HG02981 (cell line): ENCODE data around the gene ITGAD.
A peak's percentile ranks its signal among the peaks of the same experiment; 100 is the strongest.

ENCODE experiments used
- ATAC-seq: cut with Tn5 transposase; IDR thresholded peaks from one replicate; pipeline ENCODE4 v1.9.1; 2021; ENCODE audit warnings: mild to moderate bottlenecking, moderate library complexity; ENCODE audit not compliant: unreplicated experiment

ITGAD gene

DNA sequence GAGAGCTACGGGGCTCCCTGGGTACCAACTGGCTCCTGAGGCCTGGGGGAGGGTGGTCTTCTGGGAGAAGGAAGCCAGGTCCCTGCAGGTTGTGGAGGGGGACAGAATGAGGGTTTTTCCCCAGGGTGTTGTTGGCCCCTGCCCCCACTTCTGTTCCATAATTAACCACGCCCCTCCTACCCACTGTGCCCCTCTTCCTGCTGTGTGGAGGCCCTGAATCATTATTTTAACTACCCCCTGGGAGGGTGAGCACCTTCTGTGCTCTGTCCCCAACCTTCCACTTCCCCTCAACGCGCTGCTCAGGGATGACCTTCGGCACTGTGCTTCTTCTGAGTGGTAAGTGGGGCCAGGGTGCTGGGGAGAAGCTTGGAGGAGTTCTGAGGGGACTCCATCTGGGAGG is at the start of gene ITGAD:
ITGAD (plus strand) TSS at position 280 of the 400 bp plus-strand sequence; CDS start at position 306, 26 bp downstream.
- no peak for ATAC-seq

GRCh38 chr16:31344712-31345111 is 48.4 kb upstream of the ITGAD start:
- peak; percentile 77 for ATAC-seq

GRCh38 chr16:31347445-31347844 is 45.7 kb upstream of the ITGAD start:
- no peak for ATAC-seq

DNA sequence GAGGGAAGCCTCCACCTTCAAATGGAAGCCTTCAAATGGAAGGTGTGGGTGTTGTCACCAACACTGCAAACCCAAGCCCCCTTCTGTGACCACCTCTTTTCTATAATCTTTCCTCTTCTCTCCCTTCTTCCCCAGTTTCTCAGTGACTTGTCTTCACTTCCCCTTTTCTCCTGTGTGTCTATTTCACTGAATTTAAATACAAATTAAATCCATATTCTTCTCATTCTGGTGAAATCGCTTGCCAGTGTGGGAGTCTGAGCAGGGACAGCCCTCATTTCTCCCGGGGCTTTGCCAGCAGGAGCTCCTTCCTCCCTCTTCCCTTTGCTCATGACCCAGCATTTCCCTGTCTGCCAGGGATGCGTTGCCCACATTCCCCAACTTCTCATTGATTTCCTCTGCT is 44.6 kb upstream of the ITGAD start:
- ATAC-seq, result no peak

GRCh38 chr16:31350275-31351005 is 42.7 kb upstream of the ITGAD start:
- ATAC-seq, result no peak

DNA sequence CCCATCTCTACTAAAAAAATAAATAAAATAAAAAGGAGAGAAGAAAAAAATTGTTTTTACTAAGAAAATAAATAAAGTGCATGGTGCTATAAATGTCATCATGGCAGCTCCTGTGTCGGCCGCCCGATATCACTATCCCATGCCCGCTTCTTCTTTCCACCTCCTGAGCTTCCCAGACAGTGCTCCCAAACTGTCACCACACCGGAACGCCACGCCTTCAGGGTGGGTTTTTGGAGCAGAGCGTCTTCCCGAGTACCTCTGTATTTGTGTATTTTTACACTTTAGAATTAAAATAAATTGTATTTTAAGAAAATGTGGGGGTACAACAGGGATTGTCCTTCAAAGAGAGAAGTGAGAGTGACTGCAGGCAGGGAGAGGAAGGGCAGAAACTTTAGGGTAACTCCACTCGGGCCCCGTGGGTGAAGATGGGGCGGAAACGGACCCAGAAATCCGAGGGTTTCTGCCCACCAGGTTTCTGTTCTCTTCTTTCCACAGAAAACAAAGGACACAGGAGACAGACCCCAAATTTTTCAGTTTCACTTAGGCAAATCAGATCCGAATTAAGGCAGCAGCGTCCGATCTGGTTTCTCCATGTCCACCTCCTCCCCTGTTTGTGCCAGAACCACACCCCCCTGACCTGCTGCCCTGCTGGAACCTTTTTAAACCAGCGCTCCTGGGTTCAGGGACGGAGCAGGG is 41.7 kb upstream of the ITGAD start:
- ATAC-seq, result no peak

GRCh38 chr16:31351942-31352325 is 41.2 kb upstream of the ITGAD start:
- no peak for ATAC-seq

- ATAC-seq, result no peak
These were observed 40.6 kb upstream of the ITGAD start for GRCh38 chr16:31352376-31353115.

- peak; percentile 71 for ATAC-seq
These were observed 38.5 kb upstream of the ITGAD start, which contains the start of gene ITGAX for GRCh38 chr16:31354394-31355291. TSS of gene ITGAX (plus strand) at chr16:31355176. CDS start at chr16:31355255, 79 bp downstream.

GRCh38 chr16:31355431-31356100 is 37.6 kb upstream of the ITGAD start:
- ATAC-seq, result no peak

DNA sequence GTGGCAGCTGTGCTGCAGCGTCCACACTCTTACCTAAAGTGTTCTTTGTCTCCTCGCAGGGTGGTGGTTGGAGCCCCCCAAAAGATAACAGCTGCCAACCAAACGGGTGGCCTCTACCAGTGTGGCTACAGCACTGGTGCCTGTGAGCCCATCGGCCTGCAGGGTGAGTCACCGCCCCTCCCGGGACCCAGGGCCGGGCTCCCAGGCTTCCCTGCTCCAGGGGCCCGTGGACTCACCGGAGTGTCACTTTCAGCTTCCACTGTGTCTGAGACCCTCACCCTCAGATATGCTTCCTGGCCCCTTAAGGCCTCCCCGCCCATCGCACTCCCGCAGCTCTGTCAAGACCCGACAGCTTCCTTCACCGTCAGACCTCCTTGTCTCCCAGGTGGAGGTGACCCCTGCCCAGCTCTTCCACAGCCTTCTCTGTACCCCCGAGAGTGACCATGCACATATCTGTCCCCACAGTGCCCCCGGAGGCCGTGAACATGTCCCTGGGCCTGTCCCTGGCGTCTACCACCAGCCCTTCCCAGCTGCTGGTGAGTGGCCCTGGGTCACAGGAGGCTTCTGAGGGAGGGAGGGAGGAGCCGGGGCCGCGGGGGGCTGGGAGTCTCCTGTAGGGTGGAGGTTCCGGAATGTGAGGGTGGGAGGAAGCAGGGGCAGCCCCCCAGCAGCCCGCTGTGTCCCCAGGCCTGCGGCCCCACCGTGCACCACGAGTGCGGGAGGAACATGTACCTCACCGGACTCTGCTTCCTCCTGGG is 36.4 kb upstream of the ITGAD start:
- ATAC-seq, result no peak

GRCh38 chr16:31357324-31358109 is 35.6 kb upstream of the ITGAD start:
- no peak for ATAC-seq

DNA sequence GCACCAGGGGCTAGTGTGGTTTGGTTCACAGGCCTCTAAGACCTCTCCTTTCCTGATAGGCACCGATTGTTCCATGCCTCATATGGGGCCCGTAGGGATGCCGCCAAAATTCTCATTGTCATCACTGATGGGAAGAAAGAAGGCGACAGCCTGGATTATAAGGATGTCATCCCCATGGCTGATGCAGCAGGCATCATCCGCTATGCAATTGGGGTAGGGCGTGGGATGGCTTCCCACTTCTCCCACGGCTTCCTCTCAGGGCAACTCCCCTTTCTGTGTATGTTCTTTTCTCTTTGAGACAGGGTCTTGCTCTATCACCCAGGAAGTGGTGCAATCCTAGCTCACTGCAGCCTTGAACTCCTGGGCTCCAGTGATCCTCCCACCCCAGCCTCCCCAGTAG is 32.9 kb upstream of the ITGAD start:
- no peak for ATAC-seq

DNA sequence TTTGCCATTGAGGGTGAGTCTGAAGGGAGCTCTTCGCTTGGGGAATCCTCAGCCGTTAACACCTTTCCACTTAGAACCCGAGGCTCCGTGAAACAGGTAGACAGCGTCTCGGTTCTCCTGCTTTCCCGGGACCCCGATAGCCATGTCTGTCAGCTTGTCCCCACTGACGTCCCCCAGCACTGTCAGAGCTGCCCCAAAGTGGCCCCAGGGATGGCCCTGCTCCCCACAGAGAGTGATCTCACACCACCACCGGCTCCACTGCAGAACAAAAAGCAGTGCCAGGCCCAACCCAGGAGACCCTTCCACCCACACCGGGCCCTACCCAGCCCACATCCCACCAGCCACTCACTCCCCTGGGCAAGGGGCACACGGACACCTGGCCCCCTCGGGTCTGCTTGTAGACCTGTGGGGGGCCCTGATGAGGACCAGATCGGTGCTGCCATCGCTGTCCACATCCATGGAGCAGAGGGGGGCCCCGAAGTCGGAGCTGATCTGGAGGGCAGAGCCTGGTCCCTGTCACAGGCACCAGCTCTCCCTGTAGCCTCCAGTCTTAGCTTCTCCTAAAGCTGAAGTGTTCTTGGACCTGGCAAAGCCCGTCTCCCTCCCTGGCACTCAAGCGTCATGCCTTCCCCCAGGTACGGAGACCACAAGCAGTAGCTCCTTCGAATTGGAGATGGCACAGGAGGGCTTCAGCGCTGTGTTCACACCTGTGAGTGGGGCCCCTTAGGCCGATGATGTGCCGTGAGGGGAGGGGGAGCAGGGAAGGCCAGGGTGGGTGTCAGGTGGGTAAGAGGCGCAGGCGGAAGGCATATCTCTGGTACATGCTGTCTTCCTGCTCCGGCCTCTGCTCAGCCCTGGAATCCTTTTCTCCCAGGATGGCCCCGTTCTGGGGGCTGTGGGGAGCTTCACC is 31.7 kb upstream of the ITGAD start:
- no peak for ATAC-seq

- no peak for ATAC-seq
These were observed 30.4 kb upstream of the ITGAD start for GRCh38 chr16:31362476-31363405.

- ATAC-seq, result no peak
These were observed 29.4 kb upstream of the ITGAD start for GRCh38 chr16:31363721-31364120.
